Measurements from ENCODE around the gene CLTB. TPM values are rescaled to one million over a fixed set of nuclear protein-coding genes. Genes with fewer than 3 reads are reported as not detected.
A peak's percentile ranks its signal among the peaks of the same experiment; 100 is the strongest.

Gene CLTB
- total RNA-seq, 1 experiment from 2014 or later: 58.6 TPM

DNA sequence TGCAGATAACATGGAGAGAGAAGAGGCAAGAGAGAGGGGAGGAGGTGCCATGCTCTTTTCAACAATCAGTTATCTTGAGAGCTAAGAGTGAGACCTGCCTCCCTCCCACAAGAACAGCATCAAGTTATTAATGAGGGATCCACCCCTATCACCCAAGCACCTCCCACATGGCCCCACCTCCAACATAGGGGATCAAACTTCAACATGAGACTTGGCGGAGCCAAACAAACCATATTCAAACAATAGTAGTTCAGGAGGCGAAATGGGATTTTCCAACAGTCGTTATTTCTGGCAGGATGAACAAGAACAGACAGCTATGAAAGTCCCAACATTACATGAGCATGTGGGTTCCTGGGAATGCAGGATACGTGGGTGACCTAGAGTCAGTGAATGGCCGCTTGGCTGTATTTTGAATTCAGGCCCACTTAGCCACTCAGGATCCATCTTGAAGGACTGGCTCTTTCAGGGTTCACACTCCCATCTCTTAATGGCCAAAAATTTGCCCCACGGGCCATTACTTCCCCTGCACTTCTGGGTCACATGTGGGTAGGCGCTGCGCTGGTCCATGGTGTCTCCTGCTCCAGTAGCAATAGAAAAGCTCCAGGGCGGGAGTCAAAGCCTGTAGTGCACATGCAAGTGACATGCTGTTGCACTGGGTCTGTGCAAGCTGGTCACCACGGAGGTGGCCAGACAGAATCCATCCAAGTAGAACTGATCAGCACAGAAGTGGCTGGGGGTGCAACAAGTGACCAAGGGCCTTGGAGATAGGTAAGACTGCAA, 24.8 kb upstream of the CLTB start:
- Histone ChIP-seq H3K27ac (ENCODE audit: low read depth, low read length) (no peak overlapping the region), H3K9me3 (ENCODE audit: control insufficient read depth in 1 of 2, insufficient read depth in 1 of 2, low read depth in 1 of 2, low read length in 2 of 2) (no peaks in the 10 kb centered on the region), H3K4me1 (ENCODE audit: control insufficient read depth in 1 of 2, insufficient read depth in 2 of 2, low read length in 2 of 2) (peaks cover 0 to 7% of the 10 kb centered on the region in 2 experiments; a peak in 2 of 4 replicates), H3K9me2 (ENCODE audit: insufficient read depth) (no peaks in the 10 kb centered on the region), H3K27me3 (ENCODE audit: insufficient read depth, low read length) (no peaks in the 10 kb centered on the region), H2AFZ (ENCODE audit: low read depth, low read length, poor library complexity, severe bottlenecking) (peak overlapping the region; percentile 16), H4K20me1 (ENCODE audit: insufficient read depth) (no peaks in the 10 kb centered on the region), H3K36me3 (ENCODE audit: control insufficient read depth in 1 of 2, insufficient read depth in 2 of 2, low read length in 2 of 2) (no peaks in the 10 kb centered on the region), H3K4me3 (replicated peaks in 1 of 2; ENCODE audit: low read depth in 1 of 2, low read length in 2 of 2) (no peak overlapping the region), H3K79me2 (ENCODE audit: insufficient read depth, low read length) (no peaks in the 10 kb centered on the region), H3K9ac (ENCODE audit: low read length) (no peak overlapping the region), H3K4me2 (ENCODE audit: low read length) (no peak overlapping the region)
- ATAC-seq (0 out of 2 replicates have a peak, but pooled peaks have one; percentile 47), DNase-seq (ENCODE audit: low read depth, low spot score) (no peak)
- RAD21 ChIA-PET (ENCODE audit: low non-redundant PET in 1 of 2, low total read pairs in 2 of 2, uncharacterized antibody in 2 of 2, unreplicated experiment in 2 of 2): no interaction called here
- CTCF ChIA-PET: no interaction called here
- intact Hi-C loops (cut with micrococcal nuclease): no loop called here
- TF ChIP-seq ELF1 (IDR thresholded peaks at IDR 0.05; ENCODE audit: borderline replicate concordance, low read depth) (no peak), EGR1 (IDR thresholded peaks at IDR 0.05; ENCODE audit: low read depth) (no peak), FOSL1 (IDR thresholded peaks at IDR 0.05; ENCODE audit: low read depth) (no peak)
- no TSS peak for BruUV-seq (replicated peaks)
- POLR2A ChIA-PET: no interaction called here

DNA sequence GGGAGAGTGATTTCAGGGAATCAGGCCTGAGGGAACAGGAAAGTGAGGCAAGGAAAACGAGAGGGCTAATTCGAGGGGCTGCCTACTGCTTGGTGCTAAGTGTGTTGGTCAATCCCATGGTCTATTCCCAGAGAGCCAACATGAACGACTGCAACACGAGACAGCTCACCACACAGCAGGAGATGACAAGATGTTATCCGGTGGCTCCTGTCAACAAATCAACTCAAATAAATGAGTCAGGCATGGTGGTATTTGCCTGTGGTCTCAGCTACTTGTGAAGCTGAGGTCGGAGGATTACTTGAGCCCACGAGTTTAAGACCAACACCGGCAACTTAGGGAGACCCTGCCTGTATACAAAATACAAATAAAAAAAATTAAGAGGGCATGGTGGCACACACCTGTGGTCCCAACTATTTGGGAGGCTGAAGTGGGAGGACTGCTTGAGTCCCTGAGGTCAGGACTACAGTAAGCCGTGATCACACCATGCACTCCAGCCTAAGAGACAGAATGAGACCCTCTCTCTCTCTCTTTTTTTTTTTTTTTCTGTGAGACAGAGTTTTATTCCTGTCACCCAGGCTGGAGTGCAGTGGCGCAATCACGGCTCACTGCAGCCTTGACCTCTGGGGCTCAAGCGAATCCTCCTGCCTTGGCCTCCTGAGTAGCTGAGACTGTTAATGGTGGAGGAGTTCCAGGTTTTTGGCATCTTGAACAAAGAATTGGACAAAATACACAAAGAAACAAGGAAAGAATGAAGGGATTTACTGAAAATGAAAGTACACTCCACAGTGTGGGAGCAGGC, 22.8 kb upstream of the CLTB start:
- CTCF ChIA-PET: interaction anchor here (0.7 to 1.3 kb wide), 2 partner anchors 9 to 10 kb away, joined by 3 to 5 read pairs; partner anchors contain the start of gene FAF2

More for the DNA sequence above, 22.8 kb upstream of the CLTB start:
- ChIA-PET RAD21 (ENCODE audit: low non-redundant PET in 1 of 2, low total read pairs in 2 of 2, uncharacterized antibody in 2 of 2, unreplicated experiment in 2 of 2) (interaction anchor here in 1 of 2 experiments (0.6 to 0.7 kb wide), 3 partner anchors 14 to 176 kb away, joined by 3 to 13 read pairs (median 4); no protein-coding TSS in a partner anchor), POLR2A (no interaction called here)
- BruUV-seq (replicated peaks): no TSS peak
- no peaks in the 10 kb centered on the region for H3K9me3 ChIP-seq (ENCODE audit: control insufficient read depth in 1 of 2, insufficient read depth in 1 of 2, low read depth in 1 of 2, low read length in 2 of 2)
- no peak overlapping the region for H3K9ac ChIP-seq (ENCODE audit: low read length)
- H3K4me3 ChIP-seq (replicated peaks in 1 of 2; ENCODE audit: low read depth in 1 of 2, low read length in 2 of 2): no peak overlapping the region
- no peaks in the 10 kb centered on the region for H3K9me2 ChIP-seq (ENCODE audit: insufficient read depth)
- TF ChIP-seq, protein P1, sequence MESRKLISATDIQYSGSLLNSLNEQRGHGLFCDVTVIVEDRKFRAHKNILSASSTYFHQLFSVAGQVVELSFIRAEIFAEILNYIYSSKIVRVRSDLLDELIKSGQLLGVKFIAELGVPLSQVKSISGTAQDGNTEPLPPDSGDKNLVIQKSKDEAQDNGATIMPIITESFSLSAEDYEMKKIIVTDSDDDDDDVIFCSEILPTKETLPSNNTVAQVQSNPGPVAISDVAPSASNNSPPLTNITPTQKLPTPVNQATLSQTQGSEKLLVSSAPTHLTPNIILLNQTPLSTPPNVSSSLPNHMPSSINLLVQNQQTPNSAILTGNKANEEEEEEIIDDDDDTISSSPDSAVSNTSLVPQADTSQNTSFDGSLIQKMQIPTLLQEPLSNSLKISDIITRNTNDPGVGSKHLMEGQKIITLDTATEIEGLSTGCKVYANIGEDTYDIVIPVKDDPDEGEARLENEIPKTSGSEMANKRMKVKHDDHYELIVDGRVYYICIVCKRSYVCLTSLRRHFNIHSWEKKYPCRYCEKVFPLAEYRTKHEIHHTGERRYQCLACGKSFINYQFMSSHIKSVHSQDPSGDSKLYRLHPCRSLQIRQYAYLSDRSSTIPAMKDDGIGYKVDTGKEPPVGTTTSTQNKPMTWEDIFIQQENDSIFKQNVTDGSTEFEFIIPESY (IDR thresholded peaks at IDR 0.05; ENCODE audit: extremely low read depth, insufficient replicate concordance, low read length): no peak
- TF ChIP-seq EZH2phosphoT487 (IDR thresholded peaks at IDR 0.05; ENCODE audit: borderline replicate concordance): no peak
- TF ChIP-seq POLR2AphosphoS5 (IDR thresholded peaks at IDR 0.05; ENCODE audit: low read depth, low read length): no peak
- TF ChIP-seq, protein P2, sequence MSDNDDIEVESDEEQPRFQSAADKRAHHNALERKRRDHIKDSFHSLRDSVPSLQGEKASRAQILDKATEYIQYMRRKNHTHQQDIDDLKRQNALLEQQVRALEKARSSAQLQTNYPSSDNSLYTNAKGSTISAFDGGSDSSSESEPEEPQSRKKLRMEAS (IDR thresholded peaks at IDR 0.05): no peak
- no peak for TF ChIP-seq FOSL1 (IDR thresholded peaks at IDR 0.05; ENCODE audit: low read depth)
- TF ChIP-seq SRF (IDR thresholded peaks at IDR 0.05; ENCODE audit: low read depth): no peak
- TF ChIP-seq EZH2 (IDR thresholded peaks at IDR 0.05): no peak
- TF ChIP-seq ZNF274 (IDR thresholded peaks at IDR 0.05; ENCODE audit: low read depth, low read length): no peak
- no peak for TF ChIP-seq TCF7L2 (IDR thresholded peaks at IDR 0.05; ENCODE audit: borderline replicate concordance, extremely low read depth, insufficient read depth, insufficient read length)
- DNase-seq (ENCODE audit: low read depth, low spot score) (no peak), ATAC-seq (peak; percentile 57; the same call in 1 of the 2 replicates)
- H2AFZ ChIP-seq (ENCODE audit: low read depth, low read length, poor library complexity, severe bottlenecking): no peak overlapping the region
- H3K36me3 ChIP-seq (ENCODE audit: control insufficient read depth in 1 of 2, insufficient read depth in 2 of 2, low read length in 2 of 2): no peaks in the 10 kb centered on the region
- intact Hi-C loops (cut with micrococcal nuclease): no loop called here
- H4K20me1 ChIP-seq (ENCODE audit: insufficient read depth): no peaks in the 10 kb centered on the region
- peak overlapping the region; percentile 33; the same call in 1 of the 2 replicates for H3K4me2 ChIP-seq (ENCODE audit: low read length)
- H3K27me3 ChIP-seq (ENCODE audit: insufficient read depth, low read length): no peaks in the 10 kb centered on the region
- H3K4me1 ChIP-seq (ENCODE audit: control insufficient read depth in 1 of 2, insufficient read depth in 2 of 2, low read length in 2 of 2): peaks cover 0 to 7% of the 10 kb centered on the region in 2 experiments; a peak in 2 of 4 replicates
- H3K27ac ChIP-seq (ENCODE audit: low read depth, low read length): no peak overlapping the region
- H3K79me2 ChIP-seq (ENCODE audit: insufficient read depth, low read length): no peaks in the 10 kb centered on the region
